Hepatocyte (in vitro differentiated cells): ENCODE measurements around the gene TEDC1. TPM values are rescaled to one million over a fixed set of nuclear protein-coding genes. Genes with fewer than 3 reads are reported as not detected.

Source experiments
- DNase-seq: peaks from one replicate; pipeline ENCODE4 v3.0.0-alpha.2; 2016; ENCODE audit warnings: low spot score
- H2AFZ ChIP-seq: fragments of 200-600 bp; sonication (generic); 2 replicates; pipeline ENCODE4 v1.6.0; 2016; ENCODE audit warnings: antibody characterized with exemption, mild to moderate bottlenecking
- H3K27ac ChIP-seq: fragments of 200-600 bp; sonication (generic); 2 replicates; pipeline ENCODE4 v1.5.1; 2016; ENCODE audit warnings: mild to moderate bottlenecking
- H3K27me3 ChIP-seq: fragments of 200-600 bp; sonication (generic); 2 replicates; pipeline ENCODE4 v1.6.1; 2016
- H3K36me3 ChIP-seq: fragments of 200-600 bp; sonication (generic); replicated peaks from 2 replicates; pipeline ENCODE4 v1.5.1; 2016; ENCODE audit warnings: low read depth; ENCODE audit not compliant: insufficient read depth
- H3K4me1 ChIP-seq: fragments of 200-600 bp; sonication (generic); 2 replicates; pipeline ENCODE4 v1.5.1; 2016; ENCODE audit warnings: mild to moderate bottlenecking, moderate library complexity; ENCODE audit not compliant: insufficient read depth
- H3K4me2 ChIP-seq: fragments of 200-600 bp; sonication (generic); 2 replicates; pipeline ENCODE4 v1.6.0; 2016
- H3K4me3 ChIP-seq: fragments of 200-600 bp; sonication (generic); 2 replicates; pipeline ENCODE4 v1.5.1; 2016; ENCODE audit warnings: mild to moderate bottlenecking
- H3K79me2 ChIP-seq: fragments of 200-600 bp; sonication (generic); 2 replicates; pipeline ENCODE4 v1.6.0; 2017; ENCODE audit warnings: mild to moderate bottlenecking
- H3K9me2 ChIP-seq: fragments of 200-600 bp; sonication (generic); replicated peaks from 2 replicates; pipeline ENCODE4 v1.6.0; 2017; ENCODE audit warnings: mild to moderate bottlenecking; ENCODE audit not compliant: insufficient read depth
- H3K9me3 ChIP-seq: fragments of 200-600 bp; sonication (generic); 2 replicates; pipeline ENCODE4 v1.5.1; 2016; ENCODE audit warnings: low read depth, mild to moderate bottlenecking
- H4K20me1 ChIP-seq: fragments of 200-600 bp; sonication (generic); 2 replicates; pipeline ENCODE4 v1.6.0; 2016; ENCODE audit warnings: mild to moderate bottlenecking; ENCODE audit not compliant: insufficient read depth, poor library complexity, severe bottlenecking
- CTCF ChIP-seq: fragments of 200-600 bp; sonication (generic); IDR thresholded peaks from 2 replicates; pipeline ENCODE4 v1.5.1; 2016; ENCODE audit warnings: antibody characterized with exemption, mild to moderate bottlenecking; ENCODE audit not compliant: poor library complexity
- EZH2 ChIP-seq: fragments of 200-600 bp; sonication (generic); IDR thresholded peaks from 2 replicates; pipeline ENCODE4 v1.6.1; 2016; ENCODE audit warnings: antibody characterized with exemption, mild to moderate bottlenecking, borderline replicate concordance
- EZH2phosphoT487 ChIP-seq: fragments of 200-600 bp; sonication (generic); IDR thresholded peaks from one replicate; pipeline ENCODE4 v1.6.1; 2018; ENCODE audit warnings: antibody characterized with exemption, mild to moderate bottlenecking, low read depth, moderate library complexity; ENCODE audit not compliant: unreplicated experiment, severe bottlenecking
- WGBS: methylation state at CpG from one replicate; pipeline ENCODE4 v1.1.6; 2016; ENCODE audit warnings: low lambda C conversion rate; ENCODE audit errors: missing lambda C conversion rate; 5-methylcytosine and 5-hydroxymethylcytosine counted together
- polyA plus RNA-seq: library from polyadenylated mRNA; unstranded; fragments of >200 nt; fragmentation: Nextera tagmentation; extraction: Ambion mirVana; gene quantifications from 2 replicates; pipeline ENCODE4 v1.2.1, GENCODE V29; 2016
- total RNA-seq: library from RNA; depleted of rRNA; stranded (reverse); fragments of >200 nt; gene quantifications from 2 replicates; pipeline ENCODE4 v1.2.3, GENCODE V29; 2014

TEDC1 gene
- total and polyA plus RNA-seq, 2 experiments from 2014 or later: 3.9 to 4.9 TPM

GRCh38 chr14:105497671-105498429 lies 6.8 kb downstream of the TEDC1 start:
- Histone ChIP-seq H3K27me3 (no peaks in the 10 kb centered on the region), H3K27ac (no peak overlapping the region), H3K36me3 (no peaks in the 10 kb centered on the region), H3K4me3 (no peak overlapping the region), H3K9me2 (no peaks in the 10 kb centered on the region), H4K20me1 (no peaks in the 10 kb centered on the region), H3K79me2 (no peaks in the 10 kb centered on the region), H3K4me1 (no peaks in the 10 kb centered on the region), H2AFZ (no peak overlapping the region), H3K4me2 (no peak overlapping the region), H3K9me3 (no peaks in the 10 kb centered on the region)
- TF ChIP-seq EZH2 (no peak), EZH2phosphoT487 (no peak), CTCF (no peak)
- 91% methylated on average over 31 of the region's 31 CpGs for WGBS
- no peak for DNase-seq

GRCh38 chr14:105498430-105499255 lies 7.6 kb downstream of the TEDC1 start:
- H3K36me3 ChIP-seq: no peaks in the 10 kb centered on the region
- no peak for TF ChIP-seq CTCF
- TF ChIP-seq EZH2: no peak
- no peak for TF ChIP-seq EZH2phosphoT487
- H3K4me1 ChIP-seq: no peaks in the 10 kb centered on the region
- H3K27ac ChIP-seq: no peak overlapping the region
- whole genome bisulfite sequencing: 91% methylated on average over 36 of the region's 36 CpGs
- no peaks in the 10 kb centered on the region for H3K79me2 ChIP-seq
- no peak overlapping the region for H3K4me2 ChIP-seq
- no peaks in the 10 kb centered on the region for H3K27me3 ChIP-seq
- no peaks in the 10 kb centered on the region for H3K9me2 ChIP-seq
- no peak for DNase-seq
- H4K20me1 ChIP-seq: no peaks in the 10 kb centered on the region
- H3K4me3 ChIP-seq: no peak overlapping the region
- H2AFZ ChIP-seq: no peak overlapping the region
- no peaks in the 10 kb centered on the region for H3K9me3 ChIP-seq

- Histone ChIP-seq H3K4me1 (no peaks in the 10 kb centered on the region), H3K27me3 (no peaks in the 10 kb centered on the region), H3K9me2 (no peaks in the 10 kb centered on the region), H4K20me1 (no peaks in the 10 kb centered on the region), H3K27ac (no peak overlapping the region), H3K4me3 (no peak overlapping the region), H3K79me2 (no peaks in the 10 kb centered on the region), H3K4me2 (no peak overlapping the region), H3K9me3 (no peaks in the 10 kb centered on the region), H2AFZ (no peak overlapping the region), H3K36me3 (no peaks in the 10 kb centered on the region)
- no peak for DNase-seq
- WGBS: 83% methylated on average over 20 of the region's 27 CpGs
- TF ChIP-seq EZH2 (no peak), CTCF (no peak), EZH2phosphoT487 (no peak)
Measured at GRCh38 chr14:105499256-105500035, 8.4 kb downstream of the TEDC1 start.
